HL-60/S4 treated with retinoic acid at 250 ng/mL for 4 days and 3 days (cell line): ENCODE results near the gene PHACTR2.
"Not testable (repeated sequence)": the region's sequence is repeated elsewhere in the genome, so short reads cannot be mapped to it uniquely, and the experiment has no call there.

Source experiments
- in situ Hi-C: fragments of 300-500 bp; cut with MboI; formaldehyde crosslinking; loops from 2 replicates; pipeline ENCODE4 v1.7.0; 2022; ENCODE audit warnings: low sequenced_read_pairs

PHACTR2 gene

GRCh38 chr6:143761074-143761473 is 83.3 kb downstream of the PHACTR2 start:
- in situ Hi-C loops = no loop called here

GRCh38 chr6:143762126-143762525 is 84.4 kb downstream of the PHACTR2 start:
- in situ Hi-C loops = no loop called here

- in situ Hi-C loops = no loop called here
Observed at GRCh38 chr6:143765422-143766184, 87.8 kb downstream of the PHACTR2 start.

- in situ Hi-C loops = no loop called here
Observed at GRCh38 chr6:143766185-143766553, 88.4 kb downstream of the PHACTR2 start.

GRCh38 chr6:143767433-143767832 is 89.7 kb downstream of the PHACTR2 start:
- in situ Hi-C loops = no loop called here

DNA sequence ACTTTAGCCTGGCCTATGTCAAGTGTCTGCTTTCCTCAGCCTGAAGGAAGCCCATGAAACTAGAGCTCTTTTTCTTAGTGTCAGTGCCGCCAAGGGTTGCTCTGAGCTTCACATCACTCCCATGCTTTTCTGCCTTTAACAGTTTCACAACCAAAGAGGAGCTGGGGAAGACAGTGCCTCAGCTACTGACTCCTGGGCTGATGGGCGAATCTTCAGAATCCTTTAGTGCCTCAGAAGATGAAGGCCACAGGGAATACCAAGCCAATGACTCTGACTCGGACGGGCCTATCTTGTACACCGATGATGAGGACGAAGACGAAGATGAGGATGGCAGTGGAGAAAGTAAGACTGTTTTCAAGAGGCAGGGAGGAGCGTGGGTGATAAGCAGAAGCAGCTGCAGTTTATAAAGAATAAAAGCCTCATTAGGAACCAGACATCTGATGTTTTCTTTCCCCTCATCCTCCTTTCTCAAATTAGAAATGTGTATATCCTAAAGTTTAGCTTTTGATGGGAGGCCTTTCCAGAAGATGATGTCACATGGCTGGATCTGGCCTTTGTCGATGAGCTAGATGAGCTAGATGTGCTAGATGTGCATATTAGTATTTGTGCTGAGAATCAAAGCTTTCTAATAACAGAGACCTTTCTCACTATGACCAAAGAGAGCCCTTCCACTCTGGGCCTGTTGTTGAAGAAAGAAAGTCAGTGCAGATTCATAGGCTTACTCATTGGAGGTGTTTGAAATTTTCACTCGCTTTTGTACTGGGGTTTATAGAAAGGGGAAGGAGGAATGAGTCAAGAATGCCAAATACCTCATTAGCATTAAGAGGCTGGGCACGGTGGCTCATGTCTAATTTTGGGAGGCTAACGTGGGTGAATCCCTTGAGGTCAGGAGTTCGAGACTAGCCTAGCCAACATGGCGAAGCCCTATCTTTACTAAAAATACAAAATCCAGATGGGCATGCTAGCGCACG is 94.6 kb downstream of the PHACTR2 start:
- in situ Hi-C loops = no loop called here

GRCh38 chr6:143773506-143774150 is 95.9 kb downstream of the PHACTR2 start:
- in situ Hi-C loops = no loop called here

DNA sequence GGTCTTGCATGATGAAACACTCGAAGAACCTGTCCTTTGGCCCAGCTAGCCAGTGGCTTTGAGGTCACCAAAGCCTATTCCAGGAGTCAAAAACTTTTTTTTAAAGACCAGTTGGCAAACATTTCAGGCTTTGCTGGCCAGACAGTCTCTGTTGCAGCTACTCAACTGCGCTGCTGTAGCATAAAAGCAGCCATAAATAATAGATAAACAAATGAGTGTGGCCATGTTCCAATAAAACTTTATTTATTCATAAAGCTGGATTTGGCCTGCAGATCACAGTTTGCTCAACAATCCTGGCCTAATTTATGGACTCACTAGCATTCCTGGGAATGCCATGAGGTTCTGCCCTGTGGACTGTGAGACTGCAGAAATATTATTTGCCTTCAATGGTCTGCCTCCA is 96.6 kb downstream of the PHACTR2 start:
- in situ Hi-C loops = no loop called here

DNA sequence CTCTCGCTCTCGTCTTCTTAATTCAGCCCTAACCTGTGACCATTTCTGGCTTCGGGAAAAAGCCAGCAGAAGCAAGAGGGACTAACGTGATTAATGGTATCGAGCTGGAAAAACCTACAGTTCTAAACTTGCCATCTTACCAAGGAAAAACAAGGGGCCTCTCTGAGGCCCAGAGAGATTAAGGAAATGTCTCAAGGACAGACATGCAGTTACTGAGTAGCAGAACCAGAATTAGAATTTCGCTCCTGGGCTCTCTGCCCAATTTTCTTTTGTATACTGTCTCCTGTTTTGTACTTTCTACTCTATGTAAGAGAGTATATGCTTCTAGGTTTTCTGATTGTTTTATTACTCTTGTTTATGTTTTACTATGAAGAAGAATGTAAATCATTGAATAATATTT is 97.6 kb downstream of the PHACTR2 start:
- in situ Hi-C loops = no loop called here

GRCh38 chr6:143778926-143779325 is 101.2 kb downstream of the PHACTR2 start:
- in situ Hi-C loops = no loop called here

GRCh38 chr6:143782481-143782880 is 104.7 kb downstream of the PHACTR2 start:
- in situ Hi-C loops = no loop called here

GRCh38 chr6:143783077-143783476 is 105.3 kb downstream of the PHACTR2 start:
- in situ Hi-C loops = no loop called here

DNA sequence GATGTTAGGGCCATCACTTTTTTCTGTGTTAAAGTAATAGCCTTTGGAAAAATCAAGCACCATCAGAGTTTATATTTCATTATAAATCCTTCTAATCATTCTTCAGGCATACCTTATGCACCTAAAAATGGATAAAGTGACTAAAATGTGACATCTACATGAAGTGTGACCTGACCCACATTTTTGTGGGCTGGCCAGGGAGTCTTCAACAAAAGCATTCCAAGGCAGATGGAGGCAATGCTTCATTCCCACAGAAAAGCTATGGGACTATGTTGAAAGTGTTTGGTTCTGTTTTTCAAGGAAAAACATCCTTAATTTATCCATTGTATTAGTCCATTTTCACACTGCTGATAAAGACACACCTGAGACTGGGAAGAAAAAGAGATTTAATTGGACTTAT is 106.6 kb downstream of the PHACTR2 start:
- in situ Hi-C loops = no loop called here

DNA sequence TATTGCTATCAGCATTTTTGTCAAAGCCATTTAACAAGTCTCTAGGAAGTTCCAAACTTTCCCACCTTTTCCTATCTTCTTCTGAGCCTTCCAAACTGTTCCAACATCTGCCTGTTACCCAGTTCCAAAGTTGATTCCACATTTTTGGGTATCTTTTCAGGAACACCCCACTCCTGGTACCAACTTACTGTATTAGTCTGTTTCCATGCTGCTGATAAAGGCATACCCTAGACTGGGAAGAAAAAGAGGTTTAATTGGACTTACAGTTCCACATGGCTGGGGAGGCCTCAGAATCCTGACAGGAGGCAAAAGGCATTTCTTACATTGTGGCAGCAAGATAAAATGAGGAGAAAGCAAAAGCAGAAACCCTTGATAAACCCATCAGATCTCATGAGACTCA is 108.6 kb downstream of the PHACTR2 start:
- in situ Hi-C loops = not testable (repeated sequence)

- in situ Hi-C loops = no loop called here
Observed at GRCh38 chr6:143792402-143793279, 114.9 kb downstream of the PHACTR2 start.

- in situ Hi-C loops = no loop called here
Observed at GRCh38 chr6:143793280-143793619, 115.5 kb downstream of the PHACTR2 start.

- in situ Hi-C loops = not testable (repeated sequence)
Observed at GRCh38 chr6:143796551-143796950, 118.8 kb downstream of the PHACTR2 start.

- in situ Hi-C loops = not testable (repeated sequence)
Observed at GRCh38 chr6:143798487-143798886, 120.7 kb downstream of the PHACTR2 start.

GRCh38 chr6:143802833-143803565 is 125.2 kb downstream of the PHACTR2 start:
- in situ Hi-C loops = no loop called here
